ENCODE data around the gene ADGRL2.

ADGRL2 gene

GRCh38 chr1:81948495-81948894 is 147.8 kb downstream of the ADGRL2 start:
- Histone ChIP-seq H3K9me3 (ENCODE audit: insufficient read depth, low read length) (no peaks in the 10 kb centered on the region), H3K27ac (ENCODE audit: low read depth, low read length) (no peak overlapping the region), H3F3A (ENCODE audit: insufficient read depth) (no peaks in the 10 kb centered on the region), H4K20me1 (ENCODE audit: low read depth, low read length) (no peaks in the 10 kb centered on the region), H3K79me2 (ENCODE audit: insufficient read depth, low read length) (no peaks in the 10 kb centered on the region), H2AFZ (ENCODE audit: low read depth, low read length, severe bottlenecking) (no peak overlapping the region), H3K4me3 (ENCODE audit: insufficient read depth, low read length, poor library complexity, severe bottlenecking) (no peak overlapping the region), H3K27me3 (ENCODE audit: low read length) (no peaks in the 10 kb centered on the region), H3K9ac (ENCODE audit: low read length) (no peak overlapping the region), H3K4me2 (ENCODE audit: low read depth, low read length, poor library complexity, severe bottlenecking) (no peak overlapping the region), H3K9me2 (replicated peaks; ENCODE audit: insufficient read depth, low read length) (no peaks in the 10 kb centered on the region), H3K36me3 (ENCODE audit: low read length) (no peaks in the 10 kb centered on the region)
- TF ChIP-seq EZH2phosphoT487 (conservative IDR thresholded peaks at IDR 0.05; ENCODE audit: low read length) (no peak), CTCF (IDR thresholded peaks at IDR 0.05; ENCODE audit: insufficient read depth, low read length, poor library complexity, severe bottlenecking) (no peak)

GRCh38 chr1:81949421-81949820 is 148.7 kb downstream of the ADGRL2 start:
- H3K9me3 ChIP-seq (ENCODE audit: insufficient read depth, low read length): no peaks in the 10 kb centered on the region
- no peaks in the 10 kb centered on the region for H3K79me2 ChIP-seq (ENCODE audit: insufficient read depth, low read length)
- no peaks in the 10 kb centered on the region for H4K20me1 ChIP-seq (ENCODE audit: low read depth, low read length)
- TF ChIP-seq CTCF (IDR thresholded peaks at IDR 0.05; ENCODE audit: insufficient read depth, low read length, poor library complexity, severe bottlenecking): no peak
- TF ChIP-seq EZH2phosphoT487 (conservative IDR thresholded peaks at IDR 0.05; ENCODE audit: low read length): no peak
- H3F3A ChIP-seq (ENCODE audit: insufficient read depth): no peaks in the 10 kb centered on the region
- H3K4me2 ChIP-seq (ENCODE audit: low read depth, low read length, poor library complexity, severe bottlenecking): no peak overlapping the region
- no peaks in the 10 kb centered on the region for H3K27me3 ChIP-seq (ENCODE audit: low read length)
- H3K9me2 ChIP-seq (replicated peaks; ENCODE audit: insufficient read depth, low read length): no peaks in the 10 kb centered on the region
- no peak overlapping the region for H2AFZ ChIP-seq (ENCODE audit: low read depth, low read length, severe bottlenecking)
- no peak overlapping the region for H3K9ac ChIP-seq (ENCODE audit: low read length)
- H3K27ac ChIP-seq (ENCODE audit: low read depth, low read length): no peak overlapping the region
- H3K4me3 ChIP-seq (ENCODE audit: insufficient read depth, low read length, poor library complexity, severe bottlenecking): no peak overlapping the region
- no peaks in the 10 kb centered on the region for H3K36me3 ChIP-seq (ENCODE audit: low read length)

- Histone ChIP-seq H3K36me3 (ENCODE audit: low read length) (no peaks in the 10 kb centered on the region), H3K4me3 (ENCODE audit: insufficient read depth, low read length, poor library complexity, severe bottlenecking) (no peak overlapping the region), H3K9me3 (ENCODE audit: insufficient read depth, low read length) (no peaks in the 10 kb centered on the region), H3K4me2 (ENCODE audit: low read depth, low read length, poor library complexity, severe bottlenecking) (no peak overlapping the region), H4K20me1 (ENCODE audit: low read depth, low read length) (no peaks in the 10 kb centered on the region), H2AFZ (ENCODE audit: low read depth, low read length, severe bottlenecking) (no peak overlapping the region), H3K27me3 (ENCODE audit: low read length) (no peaks in the 10 kb centered on the region), H3K27ac (ENCODE audit: low read depth, low read length) (no peak overlapping the region), H3F3A (ENCODE audit: insufficient read depth) (no peaks in the 10 kb centered on the region), H3K79me2 (ENCODE audit: insufficient read depth, low read length) (no peaks in the 10 kb centered on the region), H3K9me2 (replicated peaks; ENCODE audit: insufficient read depth, low read length) (no peaks in the 10 kb centered on the region), H3K9ac (ENCODE audit: low read length) (no peak overlapping the region)
- TF ChIP-seq EZH2phosphoT487 (conservative IDR thresholded peaks at IDR 0.05; ENCODE audit: low read length) (no peak), CTCF (IDR thresholded peaks at IDR 0.05; ENCODE audit: insufficient read depth, low read length, poor library complexity, severe bottlenecking) (no peak)
Measured at GRCh38 chr1:81950037-81950436, 149.3 kb downstream of the ADGRL2 start.
